ENCODE measurements around the gene BCKDK. TPM values are rescaled to one million over a fixed set of nuclear protein-coding genes. Genes with fewer than 3 reads are reported as not detected.

Gene BCKDK
- total RNA-seq, 4 donors from 2014 or later, result 26.6 to 39.8 (median 33.5) TPM

GRCh38 chr16:31106509-31107464 is 1.4 kb upstream of the BCKDK start:
- Histone ChIP-seq H3K4me1 (peaks cover 13 to 51% (median 18%) of the 10 kb centered on the region in 3 donors), H3K27ac (no peak overlapping the region), H3K27me3 (no peaks in the 10 kb centered on the region), H3K36me3 (peaks cover 13 to 27% (median 15%) of the 10 kb centered on the region in 3 donors), H3K4me3 (no peak overlapping the region), H3K9me3 (no peaks in the 10 kb centered on the region)
- DNase-seq, result no peak
- WGBS, 2 donors, result 87 to 90% methylated on average over 22 to 27 of the region's 28 CpGs
- no peak for TF ChIP-seq POLR2A (IDR thresholded peaks at IDR 0.05)
- no peak for TF ChIP-seq CTCF (IDR thresholded peaks at IDR 0.05)
- intact Hi-C loops (cut with DNase I), result no loop called here

GRCh38 chr16:31107465-31107867 is 720 bp upstream of the BCKDK start:
- peak overlapping the region in 2 of 4 donors; percentile 88 to 96 for H3K27ac ChIP-seq
- no peak for DNase-seq
- H3K4me1 ChIP-seq, result peaks cover 18 to 57% (median 22%) of the 10 kb centered on the region in 3 donors

GRCh38 chr16:31108794-31109558 is 790 bp downstream of the BCKDK start:
- H3K27me3 ChIP-seq, result no peaks in the 10 kb centered on the region
- no peak for DNase-seq
- intact Hi-C loops (cut with DNase I), result no loop called here
- peak overlapping the region; percentile 63 to 100 (median 97) for H3K4me3 ChIP-seq
- H3K4me1 ChIP-seq, result peaks cover 19 to 72% (median 33%) of the 10 kb centered on the region in 3 donors
- H3K36me3 ChIP-seq, result peaks cover 17 to 36% (median 22%) of the 10 kb centered on the region in 3 donors
- no peaks in the 10 kb centered on the region for H3K9me3 ChIP-seq
- H3K27ac ChIP-seq, result peak overlapping the region; percentile 88 to 96 (median 93)
- TF ChIP-seq CTCF (IDR thresholded peaks at IDR 0.05) (no peak), POLR2A (IDR thresholded peaks at IDR 0.05) (no peak)
- 39 to 62% methylated on average over 18 to 21 of the region's 57 CpGs for WGBS, 2 donors

More at GRCh38 chr16:31107465-31107867, 720 bp upstream of the BCKDK start:
- no peak overlapping the region for H3K4me3 ChIP-seq
- H3K36me3 ChIP-seq, result peaks cover 17 to 34% (median 21%) of the 10 kb centered on the region in 3 donors
- intact Hi-C loops (cut with DNase I), result no loop called here
- no peaks in the 10 kb centered on the region for H3K9me3 ChIP-seq
- no peak for TF ChIP-seq POLR2A (IDR thresholded peaks at IDR 0.05)
- TF ChIP-seq CTCF (IDR thresholded peaks at IDR 0.05), result no peak
- 86 to 91% methylated on average over 5 to 6 of the region's 6 CpGs for WGBS, 2 donors
- no peaks in the 10 kb centered on the region for H3K27me3 ChIP-seq

GRCh38 chr16:31109622-31110021 is 1.4 kb downstream of the BCKDK start:
- intact Hi-C loops (cut with DNase I), result no loop called here
- Histone ChIP-seq H3K4me3 (peak overlapping the region in 2 of 4 donors; percentile 96 to 100), H3K9me3 (no peaks in the 10 kb centered on the region), H3K4me1 (peaks cover 19 to 79% (median 33%) of the 10 kb centered on the region in 3 donors), H3K27me3 (no peaks in the 10 kb centered on the region), H3K27ac (no peak overlapping the region), H3K36me3 (peaks cover 17 to 36% (median 22%) of the 10 kb centered on the region in 3 donors)
- TF ChIP-seq CTCF (IDR thresholded peaks at IDR 0.05) (no peak), POLR2A (IDR thresholded peaks at IDR 0.05) (no peak)
- 82 to 100% methylated on average over 4 of the region's 12 CpGs for WGBS, 2 donors
- no peak for DNase-seq

Measured in esophagus squamous epithelium (tissue), 5 donors.